Gastrocnemius medialis (tissue), 4 donors: ENCODE results near the gene SIAH2.

Source experiments
- POLR2A ChIP-seq, 2 donors: fragments of 450-650 bp; IDR thresholded peaks; one replicate each; pipeline ENCODE4 v1.6.1; 2017; ENCODE audit warnings: antibody characterized with exemption in 2 of 2, mild to moderate bottlenecking in 2 of 2, moderate library complexity in 2 of 2
- TF ChIP-seq, protein P1 (sequence below), 5 experiments: fragments of 450-650 bp in 3 of 5; fragments of 200-600 bp in 2 of 5; sonication (generic) in 2 of 5; IDR thresholded peaks in 4 of 5; conservative IDR thresholded peaks in 1 of 5; 1 replicate in 4 of 5; 2 replicates in 1 of 5; pipeline ENCODE4 v1.5.1; 2016 to 2019; ENCODE audit warnings: antibody characterized with exemption in 5 of 5, mild to moderate bottlenecking in 3 of 5, moderate library complexity in 3 of 5

- TF ChIP-seq, protein P1, sequence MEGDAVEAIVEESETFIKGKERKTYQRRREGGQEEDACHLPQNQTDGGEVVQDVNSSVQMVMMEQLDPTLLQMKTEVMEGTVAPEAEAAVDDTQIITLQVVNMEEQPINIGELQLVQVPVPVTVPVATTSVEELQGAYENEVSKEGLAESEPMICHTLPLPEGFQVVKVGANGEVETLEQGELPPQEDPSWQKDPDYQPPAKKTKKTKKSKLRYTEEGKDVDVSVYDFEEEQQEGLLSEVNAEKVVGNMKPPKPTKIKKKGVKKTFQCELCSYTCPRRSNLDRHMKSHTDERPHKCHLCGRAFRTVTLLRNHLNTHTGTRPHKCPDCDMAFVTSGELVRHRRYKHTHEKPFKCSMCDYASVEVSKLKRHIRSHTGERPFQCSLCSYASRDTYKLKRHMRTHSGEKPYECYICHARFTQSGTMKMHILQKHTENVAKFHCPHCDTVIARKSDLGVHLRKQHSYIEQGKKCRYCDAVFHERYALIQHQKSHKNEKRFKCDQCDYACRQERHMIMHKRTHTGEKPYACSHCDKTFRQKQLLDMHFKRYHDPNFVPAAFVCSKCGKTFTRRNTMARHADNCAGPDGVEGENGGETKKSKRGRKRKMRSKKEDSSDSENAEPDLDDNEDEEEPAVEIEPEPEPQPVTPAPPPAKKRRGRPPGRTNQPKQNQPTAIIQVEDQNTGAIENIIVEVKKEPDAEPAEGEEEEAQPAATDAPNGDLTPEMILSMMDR (IDR thresholded peaks at IDR 0.05 in 4 of 5, conservative IDR thresholded peaks at IDR 0.05 in 1 of 5), result no peak
- no peak for TF ChIP-seq POLR2A (IDR thresholded peaks at IDR 0.05)
Measured at GRCh38 chr3:150775001-150775599, 12.1 kb upstream of the SIAH2 start.
